ENCODE results near the gene BACH2.
"Not testable (repeated sequence)": the region's sequence is repeated elsewhere in the genome, so short reads cannot be mapped to it uniquely, and the experiment has no call there.

Gene BACH2

GRCh38 chr6:90296341-90297114 is at the start of gene BACH2:
Gene BACH2, minus strand, starts transcription at chr6:90296843. Its CDS starts 287,999 bp downstream, at chr6:90008844.
- peak; percentile 91 for DNase-seq

GRCh38 chr6:90343576-90343975 is 46.9 kb upstream of the BACH2 start:
- DNase-seq, result no peak

DNA sequence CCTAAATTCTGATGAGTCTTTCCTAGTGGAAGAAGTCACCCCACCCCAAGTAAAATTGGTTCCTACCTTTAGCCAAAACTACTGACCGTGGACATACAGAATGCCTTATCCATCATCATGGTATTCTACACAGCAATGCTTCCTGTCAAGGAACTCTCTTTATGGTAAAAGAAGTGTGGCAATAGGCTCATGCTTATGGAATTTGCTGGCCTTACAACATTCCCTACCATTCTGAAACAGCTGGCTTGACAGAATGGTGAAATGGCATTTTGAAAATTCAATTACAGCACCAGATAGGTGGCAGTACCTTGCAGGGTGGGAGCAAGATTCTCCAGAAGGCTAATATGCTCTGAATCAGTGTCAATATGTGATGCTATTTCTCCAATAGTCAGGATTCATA is 41.8 kb upstream of the BACH2 start:
- no peak for DNase-seq

DNA sequence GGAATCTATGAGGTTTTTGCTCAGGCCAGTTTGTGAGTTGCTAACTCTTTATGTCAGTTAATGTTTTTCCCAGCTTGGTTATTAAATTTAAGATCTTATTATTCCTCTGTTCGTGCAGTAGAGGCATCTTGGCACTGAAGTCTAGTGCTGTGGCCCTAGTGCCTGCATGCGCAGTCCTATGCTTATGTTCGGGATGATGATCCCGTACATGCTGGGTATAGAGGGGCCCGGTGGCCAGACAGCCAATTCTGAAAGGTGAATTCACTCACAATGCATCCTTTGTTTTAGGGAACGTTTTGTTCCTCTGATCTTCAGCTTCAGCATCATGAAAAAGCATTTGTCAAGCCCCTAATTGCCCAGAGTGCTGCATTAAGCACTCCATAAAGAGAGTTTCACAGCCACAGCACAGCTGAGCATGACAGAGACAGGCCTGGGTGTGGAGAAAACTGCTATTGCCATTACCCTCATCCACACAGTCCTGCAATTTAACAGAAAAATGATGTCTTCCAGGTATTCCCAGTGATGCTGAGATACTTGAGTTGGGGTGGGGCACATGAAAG is 39.8 kb upstream of the BACH2 start:
- DNase-seq, result no peak

DNA sequence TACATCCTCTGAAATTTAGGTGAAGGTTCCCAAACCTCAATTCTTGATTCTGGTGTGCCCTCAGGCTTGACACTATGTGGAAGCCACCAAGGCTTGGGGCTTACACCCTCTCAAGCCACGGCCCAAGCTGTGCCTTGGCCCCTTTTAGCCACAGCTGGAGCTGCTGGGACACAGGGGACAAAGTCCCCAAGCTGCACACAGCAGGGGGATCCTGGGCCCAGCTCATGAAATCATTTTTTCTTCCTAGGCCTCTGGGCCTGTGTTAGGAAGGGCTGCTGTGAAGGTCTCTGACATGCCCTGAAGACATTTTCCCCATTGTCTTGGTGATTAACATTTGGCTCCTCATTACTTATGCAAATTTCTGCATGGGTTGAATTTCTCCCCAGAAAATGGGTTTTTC is 37.3 kb upstream of the BACH2 start:
- no peak for DNase-seq

DNA sequence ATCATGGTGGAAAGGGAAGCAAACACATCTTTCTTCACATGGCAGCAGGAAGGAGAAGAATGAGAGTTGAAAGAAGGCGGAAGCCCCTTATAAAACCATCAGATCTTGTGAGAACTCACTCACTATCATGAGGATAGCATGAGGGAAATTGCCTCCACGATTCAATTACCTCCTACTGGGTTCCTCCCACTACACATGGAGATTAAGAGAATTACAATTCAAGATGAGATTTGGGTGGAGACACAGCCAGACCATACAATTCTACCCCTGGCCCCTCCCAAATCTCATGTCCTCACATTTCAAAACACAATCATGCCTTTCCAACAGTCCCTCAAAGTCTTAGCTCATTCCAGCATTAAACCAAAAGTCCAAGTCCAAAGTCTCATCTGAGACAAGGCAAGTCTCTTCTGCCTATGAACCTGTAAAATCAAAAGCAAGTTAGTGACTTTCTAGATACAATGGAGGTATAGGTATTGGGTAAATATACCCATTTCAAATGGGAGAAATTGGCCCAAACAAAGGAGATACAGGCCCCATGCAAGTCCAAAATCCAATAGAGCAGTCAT is 36.4 kb upstream of the BACH2 start:
- DNase-seq, result not testable (repeated sequence)

DNA sequence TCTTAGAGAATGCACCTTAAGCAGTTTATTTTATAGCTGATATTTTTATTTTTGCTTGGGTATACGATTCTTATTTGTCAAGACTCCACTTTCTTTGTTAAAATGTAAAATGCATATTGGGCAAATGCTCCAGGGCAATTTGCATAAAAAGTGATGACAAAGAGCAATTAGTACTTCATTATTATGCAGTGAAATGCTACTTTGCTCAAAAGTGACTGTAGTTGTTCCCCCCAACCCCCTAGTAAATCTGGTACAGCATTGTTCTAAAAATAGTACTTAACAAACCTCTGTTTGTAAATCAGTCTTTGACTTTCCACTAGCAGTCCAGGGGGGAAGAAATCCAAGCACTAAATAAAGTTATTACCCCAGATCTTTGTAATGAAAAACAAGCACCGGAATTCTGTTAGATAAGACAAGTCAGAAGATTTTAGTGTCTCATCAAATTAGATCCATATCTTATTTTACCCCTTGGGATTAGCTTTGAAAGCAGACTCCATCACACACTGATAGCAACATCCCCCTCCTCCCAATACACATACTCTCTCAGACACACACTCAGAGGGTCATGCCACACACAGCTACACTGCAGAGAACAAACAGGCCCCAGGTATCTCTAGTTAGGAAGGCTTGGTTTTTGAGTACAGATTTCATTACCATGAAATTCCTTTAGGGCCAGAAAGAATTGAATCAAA is 32.9 kb upstream of the BACH2 start:
- no peak for DNase-seq

- no peak for DNase-seq
These were observed 31.4 kb upstream of the BACH2 start for GRCh38 chr6:90328004-90328403.

GRCh38 chr6:90326404-90327057 is 29.9 kb upstream of the BACH2 start:
- no peak for DNase-seq

GRCh38 chr6:90323706-90324105 is 27.1 kb upstream of the BACH2 start:
- no peak for DNase-seq

DNA sequence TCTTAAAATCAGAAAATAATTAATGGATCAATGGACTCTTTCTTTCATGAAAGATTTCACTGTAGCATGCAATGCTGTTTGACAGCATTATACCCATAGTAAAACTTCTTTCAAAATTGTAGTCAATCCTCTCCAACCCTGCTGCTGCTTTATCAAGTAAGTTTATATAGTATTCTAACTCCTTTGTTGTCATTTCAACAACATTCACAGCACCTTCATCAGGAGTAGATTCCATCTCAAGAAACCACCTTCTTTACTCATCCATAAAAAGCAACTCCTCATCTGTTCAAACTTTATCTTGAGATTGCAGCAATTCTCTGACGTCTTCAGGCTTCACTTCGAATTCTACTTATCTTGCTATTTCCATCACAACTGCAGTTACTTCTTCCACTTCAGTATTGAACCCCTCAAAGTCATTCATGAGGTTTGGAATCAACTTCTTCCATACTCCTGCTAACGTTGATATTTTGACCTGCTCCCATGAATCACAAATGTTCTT is 26.4 kb upstream of the BACH2 start:
- DNase-seq, result no peak

- no peak for DNase-seq
These were observed 23.5 kb upstream of the BACH2 start for GRCh38 chr6:90319979-90320685.

DNA sequence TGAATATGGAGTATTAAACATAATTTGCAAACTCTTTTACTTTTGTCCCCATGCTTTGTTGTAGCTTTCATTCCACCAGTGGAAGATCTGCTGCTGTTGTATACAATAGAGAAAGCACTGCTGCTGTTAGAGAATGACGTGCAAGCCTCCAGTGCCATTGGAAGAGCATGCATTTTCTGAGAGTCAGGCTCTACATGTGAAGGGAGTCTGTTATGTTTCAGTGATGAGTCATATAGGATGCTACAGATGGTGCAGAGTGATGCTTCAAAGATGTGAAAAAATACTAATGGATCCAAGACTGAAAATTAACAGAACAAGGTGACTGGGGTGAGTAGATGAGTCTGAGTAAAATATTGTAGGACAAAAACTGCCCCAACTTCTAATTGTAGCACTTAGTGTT is 22.4 kb upstream of the BACH2 start:
- DNase-seq, result no peak

DNA sequence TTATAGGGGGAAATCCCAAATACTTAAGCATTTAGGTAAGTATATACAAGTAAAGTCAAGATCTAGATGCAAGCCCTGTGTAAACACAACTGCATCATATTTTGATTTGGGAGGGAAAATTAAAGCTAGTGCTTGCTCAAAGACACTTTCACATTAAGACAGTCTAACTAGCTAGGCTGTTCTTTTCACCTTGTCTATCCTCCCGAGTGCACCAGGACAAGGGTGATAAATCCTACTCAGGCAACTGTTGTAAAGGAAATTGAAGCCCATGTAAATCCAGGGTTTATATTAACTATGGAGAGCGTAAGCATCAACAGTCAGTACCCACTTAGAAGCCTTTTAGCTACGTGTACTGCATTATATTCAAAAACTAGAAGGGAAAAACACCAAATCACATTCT is 19.3 kb upstream of the BACH2 start:
- no peak for DNase-seq

GRCh38 chr6:90315354-90315950 is 18.8 kb upstream of the BACH2 start:
- DNase-seq, result no peak

GRCh38 chr6:90314514-90314913 is 17.9 kb upstream of the BACH2 start:
- DNase-seq, result no peak

DNA sequence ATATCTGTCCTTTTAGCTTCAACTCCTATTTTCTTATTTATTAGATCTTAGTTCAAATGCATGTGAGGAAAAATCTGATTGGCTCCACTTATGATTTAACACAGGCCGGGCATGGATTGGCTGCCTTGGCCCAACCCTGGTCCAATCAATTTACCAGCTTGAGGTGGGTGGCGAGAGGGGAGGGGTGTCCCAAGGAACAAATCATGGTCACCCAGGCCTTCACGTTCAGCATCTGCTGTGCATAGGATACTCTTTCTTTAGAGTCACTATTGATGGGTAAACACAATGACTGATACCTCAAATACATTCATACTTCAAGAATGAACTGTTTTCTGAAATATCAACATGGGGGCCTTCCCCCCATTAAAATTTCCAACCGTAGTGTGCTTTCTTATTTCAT is 14.9 kb upstream of the BACH2 start:
- DNase-seq, result no peak

- no peak for DNase-seq
These were observed 9.3 kb upstream of the BACH2 start for GRCh38 chr6:90305800-90306448.

GRCh38 chr6:90304308-90304707 is 7.7 kb upstream of the BACH2 start:
- peak; percentile 30 for DNase-seq

DNA sequence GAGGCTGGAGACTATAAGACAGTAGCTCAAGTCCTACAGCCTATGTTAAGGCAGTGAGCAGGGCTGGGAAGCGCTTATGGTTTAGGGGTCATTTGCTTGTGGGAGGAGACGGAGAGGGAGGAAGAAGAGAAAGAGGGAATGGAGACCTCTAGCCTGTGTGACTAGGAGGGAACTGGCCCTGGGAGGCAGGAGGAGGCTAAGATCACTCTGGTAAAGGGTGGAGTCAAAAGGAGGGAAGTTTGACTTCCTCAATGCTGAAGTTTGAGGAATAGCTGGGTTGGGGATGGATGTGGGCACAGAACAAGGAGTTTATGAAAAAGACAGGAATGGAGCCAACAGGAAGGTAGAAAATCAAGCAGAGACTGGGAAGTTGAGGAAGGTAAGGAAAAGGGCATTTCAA is 6.4 kb upstream of the BACH2 start:
- DNase-seq, result no peak

DNA sequence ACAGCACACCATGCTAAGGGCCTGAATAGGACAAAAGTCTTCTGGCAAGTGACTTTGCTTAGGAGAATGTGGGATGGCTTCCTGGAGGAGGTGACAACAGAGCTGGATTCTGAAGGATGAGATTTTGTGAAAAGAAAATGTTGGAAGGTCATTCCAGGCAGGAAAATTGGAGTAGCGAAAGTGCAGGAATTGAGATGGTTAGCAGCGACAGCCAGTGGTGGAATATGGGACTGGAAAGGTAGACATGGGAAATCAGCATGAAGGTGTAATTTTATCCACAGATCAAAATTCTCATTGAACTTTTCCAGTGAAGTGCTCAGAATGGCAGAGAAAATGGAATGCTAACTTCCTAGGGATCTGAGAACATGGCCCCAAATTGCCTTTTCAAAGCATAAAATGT is 5.7 kb upstream of the BACH2 start:
- DNase-seq, result no peak

GRCh38 chr6:90301816-90302215 is 5.2 kb upstream of the BACH2 start:
- DNase-seq, result no peak

Measured in RPMI8226 (cell line).